GM19455 (cell line): ENCODE results near the gene STRADB.
"Not testable (repeated sequence)": the region's sequence is repeated elsewhere in the genome, so short reads cannot be mapped to it uniquely, and the experiment has no call there.

Experiments
- ATAC-seq: cut with Tn5 transposase; IDR thresholded peaks from one replicate; pipeline ENCODE4 v1.9.1; 2021; ENCODE audit not compliant: unreplicated experiment

STRADB gene

GRCh38 chr2:201430322-201430721, 21.2 kb upstream of the STRADB start:
- ATAC-seq = not testable (repeated sequence)

DNA sequence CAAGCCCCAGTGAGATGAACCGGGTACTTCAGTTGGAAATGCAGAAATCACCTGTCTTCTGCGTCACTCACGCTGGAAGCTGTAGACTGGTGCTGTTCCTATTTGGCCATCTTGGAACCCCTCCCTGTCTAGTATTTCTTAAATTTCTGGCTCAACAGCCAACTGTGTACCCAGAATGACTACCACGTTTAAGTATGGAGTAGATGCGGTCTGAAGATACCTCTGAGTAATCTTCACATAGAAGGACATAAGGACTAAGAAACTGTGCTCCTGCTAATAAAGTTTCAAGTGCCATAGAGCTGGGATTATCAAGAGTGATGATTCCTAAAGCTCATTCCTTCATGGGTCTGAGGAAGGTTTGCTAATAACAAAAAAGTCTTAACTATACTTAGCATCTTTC, 20.7 kb upstream of the STRADB start:
- ATAC-seq = no peak

GRCh38 chr2:201432038-201432620, 19.4 kb upstream of the STRADB start:
- no peak for ATAC-seq

DNA sequence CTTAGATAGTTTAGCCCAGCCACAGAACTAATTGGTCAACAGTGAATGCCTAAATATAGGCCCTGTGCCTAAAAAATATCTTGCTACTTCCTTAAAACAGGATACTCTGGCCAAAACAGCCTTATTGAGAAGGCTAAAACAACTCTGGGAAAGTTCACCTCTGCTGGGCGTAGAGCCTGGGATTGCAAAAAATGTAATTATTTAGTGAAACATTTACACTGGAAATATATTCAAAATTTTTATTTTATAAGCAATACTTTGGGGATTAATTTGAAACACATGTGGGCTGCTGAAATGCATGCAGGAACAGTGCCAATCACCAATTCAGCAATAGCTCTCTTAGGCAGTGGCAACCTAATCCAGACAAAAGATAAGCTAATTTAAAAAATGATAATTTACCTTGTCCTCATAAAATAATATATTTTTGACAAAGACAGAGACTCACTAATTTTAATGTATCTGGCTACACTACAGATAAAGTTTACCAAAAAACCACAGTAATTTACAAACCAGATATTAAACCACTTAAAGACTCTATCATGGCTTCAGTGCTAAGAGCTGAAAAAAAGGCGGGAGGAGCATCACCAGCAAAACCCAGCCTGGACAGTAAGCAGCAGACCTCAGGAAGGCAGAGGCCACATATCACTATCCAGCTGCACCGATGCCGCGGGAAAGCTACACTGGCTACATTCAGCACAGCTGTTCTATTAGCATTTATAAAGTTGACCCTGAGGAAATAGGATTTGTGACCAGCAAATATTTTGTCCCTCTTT, 18.7 kb upstream of the STRADB start:
- ATAC-seq = no peak

DNA sequence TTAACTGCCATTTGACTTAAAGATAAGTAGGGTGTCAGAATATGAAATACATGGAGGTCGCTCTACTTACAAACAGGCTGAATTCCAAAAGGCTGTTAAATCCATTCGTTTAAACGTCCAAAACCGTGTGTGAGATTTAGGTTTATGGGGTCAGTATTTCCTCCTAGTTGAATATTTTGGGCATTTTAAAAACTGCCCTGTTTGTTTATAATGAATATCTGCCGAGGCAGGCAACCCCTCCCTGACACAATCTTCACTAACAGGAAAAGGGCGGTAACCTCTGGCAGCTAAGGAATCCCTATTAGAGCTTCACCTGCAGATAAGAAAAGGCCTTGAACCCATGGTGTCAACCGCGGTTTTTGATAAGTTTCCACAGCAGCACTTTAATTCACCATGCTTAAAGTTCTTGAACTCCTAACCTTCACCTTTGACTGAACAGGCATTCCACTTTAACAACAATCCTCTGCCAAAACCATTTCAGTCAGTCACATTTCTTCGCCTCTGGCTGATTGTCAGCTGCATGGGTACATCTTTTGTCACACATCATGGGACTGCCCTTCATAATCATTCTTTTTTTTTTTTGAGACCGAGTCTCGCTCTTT, 18.0 kb upstream of the STRADB start:
- ATAC-seq = no peak

- no peak for ATAC-seq
Measured at GRCh38 chr2:201436141-201436540, 15.4 kb upstream of the STRADB start.

DNA sequence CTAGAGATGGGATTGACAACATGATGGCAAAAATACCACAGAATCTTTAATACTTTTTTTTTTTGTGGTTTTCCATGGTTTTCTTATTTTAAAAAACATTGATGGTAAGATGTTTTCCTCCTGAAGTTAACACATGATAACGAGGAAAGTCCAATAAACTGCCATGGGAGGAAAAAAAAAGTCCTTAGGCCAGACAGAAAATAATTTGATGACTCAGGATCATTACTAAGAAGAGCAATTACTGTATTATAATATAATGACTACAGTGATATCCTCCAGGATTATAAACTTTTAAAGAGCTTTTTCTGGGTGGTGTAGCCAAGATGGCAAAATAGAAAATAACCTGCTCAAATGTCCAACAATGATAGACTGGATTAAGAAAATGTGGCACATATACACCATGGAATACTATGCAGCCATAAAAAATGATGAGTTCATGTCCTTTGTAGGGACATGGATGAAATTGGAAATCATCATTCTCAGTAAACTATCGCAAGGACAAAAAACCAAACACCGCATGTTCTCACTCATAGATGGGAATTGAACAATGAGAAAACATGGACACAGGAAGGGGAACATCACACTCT, 12.1 kb upstream of the STRADB start:
- not testable (repeated sequence) for ATAC-seq

GRCh38 chr2:201440182-201440581, 11.4 kb upstream of the STRADB start:
- no peak for ATAC-seq

- no peak for ATAC-seq
Measured at GRCh38 chr2:201441409-201441808, 10.1 kb upstream of the STRADB start.

DNA sequence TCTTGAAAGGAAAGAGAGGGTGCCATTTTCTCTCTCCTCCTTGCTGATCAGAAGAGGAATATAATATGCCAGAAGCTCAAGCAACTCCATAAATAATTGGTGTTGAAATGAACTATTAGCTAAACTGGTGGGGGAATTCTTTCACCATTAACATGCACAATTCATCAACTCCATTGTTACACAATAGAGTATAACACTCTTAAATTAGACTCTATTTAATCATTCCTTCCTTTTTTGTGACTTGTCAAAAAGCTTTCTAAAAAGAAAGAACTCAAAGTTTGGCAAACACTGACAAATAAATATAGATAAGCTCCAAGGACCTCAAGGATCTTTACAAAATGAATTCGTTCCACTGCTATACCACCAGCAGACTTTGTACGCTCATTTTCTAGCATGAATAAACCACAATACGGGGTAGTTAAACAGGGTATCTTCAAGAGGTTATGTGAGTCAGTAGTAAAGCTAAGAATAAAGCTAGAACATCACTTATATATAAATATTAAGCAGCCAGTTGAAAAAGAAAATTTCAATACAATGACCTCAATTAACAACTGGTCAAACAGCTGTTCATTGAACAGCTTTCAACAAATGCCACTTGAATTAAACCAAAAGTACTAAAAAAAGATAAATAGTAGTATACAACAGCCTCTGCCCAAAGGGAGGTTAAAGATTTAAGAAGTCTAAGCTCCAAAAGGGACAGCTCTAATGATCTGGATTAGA, 6.6 kb upstream of the STRADB start:
- ATAC-seq = no peak

GRCh38 chr2:201447086-201447485, 4.5 kb upstream of the STRADB start:
- no peak for ATAC-seq

DNA sequence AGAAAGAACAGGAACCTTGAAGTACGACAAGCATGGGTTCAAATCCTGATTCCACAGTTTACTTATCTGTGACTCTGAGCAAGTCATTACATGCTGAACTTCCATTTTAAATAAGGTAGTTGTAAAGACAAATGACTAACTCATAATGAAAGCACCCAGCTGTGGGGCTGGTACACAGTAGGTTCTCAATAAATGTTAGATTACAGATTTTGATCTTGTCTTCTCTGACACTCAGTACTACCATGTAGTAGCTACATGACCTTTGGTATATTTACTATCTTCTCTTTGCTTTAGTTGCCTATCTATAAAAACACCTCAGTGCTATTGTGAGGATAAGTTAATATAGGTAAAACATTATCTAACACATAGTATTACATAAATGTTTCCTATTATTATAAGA, 3.5 kb upstream of the STRADB start:
- no peak for ATAC-seq

DNA sequence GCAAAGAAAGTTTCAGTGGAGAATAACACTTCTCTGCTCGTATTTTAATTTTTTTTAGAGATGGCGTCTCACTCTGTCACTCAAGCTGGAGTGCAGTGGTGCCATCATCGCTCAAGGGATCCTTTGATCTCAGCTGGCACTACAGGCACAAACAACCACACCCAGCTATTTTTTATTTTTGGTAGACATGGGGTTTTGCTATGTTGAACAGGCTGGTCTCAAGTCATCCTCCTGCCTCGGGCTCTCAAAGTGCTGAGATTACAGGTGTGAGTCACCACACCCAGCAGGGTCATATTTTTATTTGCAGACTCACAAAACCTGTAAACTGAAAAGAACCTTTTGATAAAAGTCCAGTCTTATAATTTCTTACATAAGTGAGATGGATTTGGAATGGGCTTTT, 2.8 kb upstream of the STRADB start:
- no peak for ATAC-seq

DNA sequence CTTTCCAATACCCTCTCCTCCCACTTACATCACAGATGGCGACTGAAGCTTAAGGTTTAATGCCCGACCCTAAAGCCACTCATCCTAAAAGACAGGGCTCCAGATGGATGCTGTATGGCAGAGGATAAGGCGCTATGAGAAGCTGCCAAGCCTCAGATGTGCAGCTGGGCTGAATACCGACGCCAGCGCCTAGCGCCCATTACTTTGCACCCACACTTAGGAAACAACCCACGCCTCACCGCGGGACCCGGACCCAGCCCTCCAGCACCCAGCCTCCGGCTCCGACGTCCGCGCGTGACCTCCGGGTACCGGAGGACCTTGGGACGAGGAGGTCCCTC, 617 bp upstream of the STRADB start:
- ATAC-seq = peak; percentile 19

DNA sequence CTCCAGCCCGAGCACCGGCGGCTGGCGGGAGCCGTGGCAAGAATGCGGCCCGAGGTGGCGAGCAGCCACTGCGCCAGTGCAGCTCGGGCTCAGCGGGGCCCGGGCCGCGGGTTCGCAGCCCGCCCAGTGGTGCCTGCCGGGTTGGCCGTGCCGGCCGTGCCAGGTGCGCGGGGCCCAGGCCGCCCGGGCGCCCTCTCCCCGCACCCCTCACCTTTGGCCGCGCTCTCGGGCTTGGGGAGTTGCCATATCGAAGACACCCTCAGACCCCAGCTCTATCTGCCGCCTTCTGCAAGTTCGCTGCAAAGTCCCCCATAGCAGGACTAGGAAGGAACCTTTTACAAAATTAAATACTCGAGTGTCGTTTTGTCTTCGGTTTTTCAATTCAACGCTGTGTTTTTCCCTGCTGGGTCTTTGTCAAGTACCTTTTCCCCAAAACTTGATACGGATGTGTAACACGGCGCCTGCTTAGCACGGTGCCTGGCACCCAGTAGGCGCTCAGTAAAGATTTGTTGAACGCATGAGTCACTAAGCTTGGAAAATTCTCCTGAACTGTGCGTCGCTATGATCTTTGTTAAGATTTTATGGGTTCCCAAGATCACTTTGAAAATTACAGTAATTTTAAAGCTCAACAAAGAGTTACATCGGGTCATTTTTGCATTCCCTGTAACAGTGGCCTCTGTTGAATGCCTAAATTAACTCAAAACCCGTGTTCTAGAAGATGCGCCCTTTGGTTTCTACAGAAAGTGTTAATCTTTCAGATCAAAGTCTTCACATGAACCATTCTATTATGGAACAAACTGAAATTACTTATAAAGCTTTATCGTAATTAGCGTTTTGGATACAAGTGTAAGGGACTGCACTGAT, 750 bp downstream of the STRADB start:
- ATAC-seq = peak; percentile 36

GRCh38 chr2:201452922-201453643, 1.5 kb downstream of the STRADB start:
- no peak for ATAC-seq

- no peak for ATAC-seq
Measured at GRCh38 chr2:201458381-201458780, 6.8 kb downstream of the STRADB start.

DNA sequence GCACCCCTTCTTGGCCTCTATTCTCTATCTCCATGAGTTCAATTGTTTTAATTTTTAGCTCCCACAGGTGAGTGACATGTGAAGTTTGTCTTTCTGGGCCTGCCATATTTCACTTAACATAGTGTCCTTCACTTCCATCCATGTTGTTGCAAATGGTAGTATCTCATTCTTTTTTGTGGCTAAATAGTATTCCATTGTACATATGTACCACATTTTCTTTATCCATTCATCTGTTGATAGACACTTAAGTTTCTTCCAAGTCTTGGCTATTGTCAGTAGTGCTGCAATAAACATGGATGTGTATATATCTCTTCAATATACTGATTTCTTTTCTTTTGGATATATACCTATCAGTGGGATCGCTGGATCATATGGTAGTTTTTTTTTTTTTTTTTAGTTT, 9.0 kb downstream of the STRADB start:
- no peak for ATAC-seq

DNA sequence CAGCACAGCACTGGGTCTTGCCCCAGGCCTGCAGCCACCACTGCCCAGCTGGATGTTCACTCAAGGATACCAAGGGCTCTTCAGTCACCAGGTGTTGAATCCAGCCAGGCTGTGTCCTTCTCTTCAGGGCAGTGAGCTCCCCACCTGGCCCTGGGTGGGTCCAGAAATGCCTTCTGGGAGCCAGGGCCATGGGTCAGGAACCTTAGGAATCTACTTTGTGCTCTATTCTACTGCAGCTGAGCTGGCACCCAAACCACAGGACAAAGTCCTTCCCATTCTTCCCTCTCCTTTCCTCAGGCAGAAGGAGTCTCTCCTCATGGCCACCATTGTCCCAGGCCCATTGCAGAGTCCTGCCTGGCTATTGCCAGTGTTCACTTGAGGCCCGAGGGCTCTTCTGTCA, 13.0 kb downstream of the STRADB start:
- ATAC-seq = no peak

DNA sequence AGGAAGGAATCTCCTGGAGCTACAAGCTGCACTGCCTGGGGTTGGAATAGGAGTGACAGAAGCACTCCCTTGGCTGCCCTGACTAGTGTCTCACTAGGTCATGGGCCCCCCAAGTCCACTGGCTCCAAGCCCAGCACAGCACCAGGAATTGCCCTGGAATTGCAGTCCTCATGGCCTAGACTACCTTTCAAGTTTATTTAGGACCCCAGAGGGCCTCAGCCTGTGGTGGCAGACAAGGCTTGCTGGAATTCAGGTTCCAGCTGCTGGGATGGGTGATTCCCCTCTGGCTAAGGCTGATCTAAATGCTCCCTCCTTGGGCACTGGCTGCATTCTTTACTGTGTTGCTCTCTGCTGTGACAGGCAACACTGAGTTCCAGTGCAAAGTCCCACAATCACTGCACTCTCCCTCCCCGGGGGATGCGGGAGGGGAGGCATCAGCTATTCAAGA, 14.0 kb downstream of the STRADB start:
- no peak for ATAC-seq
